Measurements from ENCODE around the gene BATF. TPM values are rescaled to one million over a fixed set of nuclear protein-coding genes. Genes with fewer than 3 reads are reported as not detected.
A peak's percentile ranks its signal among the peaks of the same experiment; 100 is the strongest.

The BATF gene
- total RNA-seq, 4 donors from 2014 or later: 3.1 to 28.1 (median 5.9) TPM; not detected in 1

DNA sequence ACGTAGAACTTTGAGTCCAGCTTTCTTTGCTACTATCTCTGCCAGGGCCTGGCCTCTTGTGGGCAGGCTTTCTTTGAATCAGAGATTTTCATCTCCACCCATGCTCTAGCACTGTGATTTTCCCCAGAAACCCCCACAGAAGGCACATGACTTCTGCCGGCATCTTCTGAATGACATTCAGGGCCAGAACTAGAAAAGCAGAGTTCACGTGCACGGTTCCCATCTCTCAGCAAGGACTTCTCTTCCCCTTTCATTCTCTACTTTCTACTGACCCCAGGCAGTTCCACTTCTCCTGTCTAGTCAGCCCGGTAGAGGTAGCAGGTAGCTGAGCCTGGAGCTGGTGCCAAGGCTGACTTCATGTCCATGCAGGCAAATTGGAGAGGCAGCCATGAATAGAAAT, 26.9 kb downstream of the BATF start:
- Histone ChIP-seq H3K27me3 (no peaks in the 10 kb centered on the region), H3K4me1 (peaks cover 0 to 19% (median 2%) of the 10 kb centered on the region in 4 donors), H3K9me3 (no peaks in the 10 kb centered on the region), H3K36me3 (no peaks in the 10 kb centered on the region), H3K4me3 (no peak overlapping the region), H3K27ac (peak overlapping the region in 3 of 4 donors; percentile 3 to 70 (median 42))
- DNase-seq: peak in 1 of 3 donors; percentile 46
- no peak for TF ChIP-seq POLR2A (IDR thresholded peaks at IDR 0.05)
- TF ChIP-seq, protein P1, sequence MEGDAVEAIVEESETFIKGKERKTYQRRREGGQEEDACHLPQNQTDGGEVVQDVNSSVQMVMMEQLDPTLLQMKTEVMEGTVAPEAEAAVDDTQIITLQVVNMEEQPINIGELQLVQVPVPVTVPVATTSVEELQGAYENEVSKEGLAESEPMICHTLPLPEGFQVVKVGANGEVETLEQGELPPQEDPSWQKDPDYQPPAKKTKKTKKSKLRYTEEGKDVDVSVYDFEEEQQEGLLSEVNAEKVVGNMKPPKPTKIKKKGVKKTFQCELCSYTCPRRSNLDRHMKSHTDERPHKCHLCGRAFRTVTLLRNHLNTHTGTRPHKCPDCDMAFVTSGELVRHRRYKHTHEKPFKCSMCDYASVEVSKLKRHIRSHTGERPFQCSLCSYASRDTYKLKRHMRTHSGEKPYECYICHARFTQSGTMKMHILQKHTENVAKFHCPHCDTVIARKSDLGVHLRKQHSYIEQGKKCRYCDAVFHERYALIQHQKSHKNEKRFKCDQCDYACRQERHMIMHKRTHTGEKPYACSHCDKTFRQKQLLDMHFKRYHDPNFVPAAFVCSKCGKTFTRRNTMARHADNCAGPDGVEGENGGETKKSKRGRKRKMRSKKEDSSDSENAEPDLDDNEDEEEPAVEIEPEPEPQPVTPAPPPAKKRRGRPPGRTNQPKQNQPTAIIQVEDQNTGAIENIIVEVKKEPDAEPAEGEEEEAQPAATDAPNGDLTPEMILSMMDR (IDR thresholded peaks at IDR 0.05): no peak

- H3K4me3 ChIP-seq: no peak overlapping the region
- peaks cover 0 to 19% (median 2%) of the 10 kb centered on the region in 4 donors for H3K4me1 ChIP-seq
Observed at GRCh38 chr14:75551021-75551420, 28.8 kb downstream of the BATF start.

GRCh38 chr14:75553157-75553556, 30.9 kb downstream of the BATF start:
- TF ChIP-seq, protein P1 (IDR thresholded peaks at IDR 0.05): no peak
- no peak for TF ChIP-seq POLR2A (IDR thresholded peaks at IDR 0.05)
- H3K4me1 ChIP-seq: peaks cover 0 to 14% (median 2%) of the 10 kb centered on the region in 4 donors
- no peak overlapping the region for H3K27ac ChIP-seq
- no peaks in the 10 kb centered on the region for H3K9me3 ChIP-seq
- H3K27me3 ChIP-seq: no peaks in the 10 kb centered on the region
- H3K36me3 ChIP-seq: no peaks in the 10 kb centered on the region
- no peak overlapping the region for H3K4me3 ChIP-seq
- DNase-seq: no peak

More at GRCh38 chr14:75551021-75551420, 28.8 kb downstream of the BATF start:
- H3K9me3 ChIP-seq: no peaks in the 10 kb centered on the region
- no peak for DNase-seq
- no peak for TF ChIP-seq POLR2A (IDR thresholded peaks at IDR 0.05)
- TF ChIP-seq, protein P1 (IDR thresholded peaks at IDR 0.05): no peak
- H3K36me3 ChIP-seq: no peaks in the 10 kb centered on the region
- no peak overlapping the region for H3K27ac ChIP-seq
- no peaks in the 10 kb centered on the region for H3K27me3 ChIP-seq

GRCh38 chr14:75553761-75554364, 31.6 kb downstream of the BATF start:
- Histone ChIP-seq H3K27me3 (no peaks in the 10 kb centered on the region), H3K27ac (no peak overlapping the region), H3K4me3 (no peak overlapping the region), H3K36me3 (no peaks in the 10 kb centered on the region), H3K4me1 (peaks cover 0 to 7% (median under 1%) of the 10 kb centered on the region in 4 donors), H3K9me3 (no peaks in the 10 kb centered on the region)
- no peak for TF ChIP-seq POLR2A (IDR thresholded peaks at IDR 0.05)
- TF ChIP-seq, protein P1 (IDR thresholded peaks at IDR 0.05): no peak
- no peak for DNase-seq

- H3K27ac ChIP-seq: no peak overlapping the region
- no peaks in the 10 kb centered on the region for H3K36me3 ChIP-seq
- no peaks in the 10 kb centered on the region for H3K9me3 ChIP-seq
- no peak for DNase-seq
- TF ChIP-seq, protein P1 (IDR thresholded peaks at IDR 0.05): no peak
- no peak for TF ChIP-seq POLR2A (IDR thresholded peaks at IDR 0.05)
- H3K4me1 ChIP-seq: peaks cover 0 to under 1% (median 0%) of the 10 kb centered on the region in 4 donors
- H3K4me3 ChIP-seq: no peak overlapping the region
- no peaks in the 10 kb centered on the region for H3K27me3 ChIP-seq
Observed at GRCh38 chr14:75554482-75554881, 32.2 kb downstream of the BATF start.

Data from Peyer's patch (tissue), 4 donors.